Mesodermal cell (in vitro differentiated cells): ENCODE data around the gene MYO3B.
"Not testable (repeated sequence)": the region's sequence is repeated elsewhere in the genome, so short reads cannot be mapped to it uniquely, and the experiment has no call there.

Experiments used
- H3K27ac ChIP-seq: 2 replicates; pipeline ENCODE4 v1.7.0; 2013; ENCODE audit warnings: mild to moderate bottlenecking, low read depth, low read length, moderate library complexity; ENCODE audit not compliant: severe bottlenecking
- H3K36me3 ChIP-seq: 2 replicates; pipeline ENCODE4 v1.7.1; 2013; ENCODE audit warnings: mild to moderate bottlenecking, low read length, moderate library complexity; ENCODE audit not compliant: control insufficient read depth, insufficient read depth
- H3K4me1 ChIP-seq: one replicate; pipeline ENCODE4 v1.7.1; 2013; ENCODE audit warnings: mild to moderate bottlenecking, low read length; ENCODE audit not compliant: insufficient read depth, control insufficient read depth, poor library complexity, severe bottlenecking
- H3K4me3 ChIP-seq: 2 replicates; pipeline ENCODE4 v1.7.0; 2013; ENCODE audit warnings: low read length, control low read depth, mild to moderate bottlenecking; ENCODE audit not compliant: insufficient read depth, poor library complexity, severe bottlenecking; ENCODE audit errors: extremely low read depth
- H3K9me3 ChIP-seq: 2 replicates; pipeline ENCODE4 v1.7.1; 2013; ENCODE audit warnings: mild to moderate bottlenecking, low read length, moderate library complexity; ENCODE audit not compliant: control insufficient read depth
- WGBS, 2 experiments: methylation state at CpG; one replicate each; pipeline ENCODE4 v1.1.5; 2013; ENCODE audit warnings: missing lambda C conversion rate in 2 of 2; ENCODE audit not compliant: insufficient coverage in 2 of 2; 5-methylcytosine and 5-hydroxymethylcytosine counted together

Gene MYO3B

GRCh38 chr2:170610615-170611014, 432.7 kb downstream of the MYO3B start:
- H3K9me3 ChIP-seq = peaks cover 8% of the 10 kb centered on the region
- H3K4me1 ChIP-seq = no peaks in the 10 kb centered on the region
- H3K27ac ChIP-seq = no peak overlapping the region
- H3K36me3 ChIP-seq = no peaks in the 10 kb centered on the region
- H3K4me3 ChIP-seq = no peak overlapping the region
- WGBS, 2 experiments = no CpG with 5 or more reads among the region's 2 CpGs

- H3K27ac ChIP-seq, H3K4me3 ChIP-seq, H3K36me3 ChIP-seq, H3K4me1 ChIP-seq: not testable (repeated sequence)
- WGBS, 2 experiments = no CpG with 5 or more reads among the region's 7 CpGs
- H3K9me3 ChIP-seq = peaks cover 11% of the 10 kb centered on the region
These were observed 441.0 kb downstream of the MYO3B start for GRCh38 chr2:170618948-170619347.

- not testable (repeated sequence) for H3K36me3 ChIP-seq, H3K4me1 ChIP-seq, H3K4me3 ChIP-seq, H3K9me3 ChIP-seq, H3K27ac ChIP-seq
- no CpG with 5 or more reads among the region's 4 CpGs for WGBS, 2 experiments
These were observed 457.1 kb downstream of the MYO3B start for GRCh38 chr2:170635094-170635493.

- no peaks in the 10 kb centered on the region for H3K9me3 ChIP-seq
- H3K4me3 ChIP-seq = no peak overlapping the region
- no peaks in the 10 kb centered on the region for H3K36me3 ChIP-seq
- 82 to 93% methylated on average over 3 of the region's 3 CpGs for whole genome bisulfite sequencing, 2 experiments
- no peaks in the 10 kb centered on the region for H3K4me1 ChIP-seq
- H3K27ac ChIP-seq = no peak overlapping the region
These were observed 461.7 kb downstream of the MYO3B start for GRCh38 chr2:170639635-170640034.

- no CpG with 5 or more reads among the region's 4 CpGs for WGBS, 2 experiments
- Histone ChIP-seq H3K9me3 (no peaks in the 10 kb centered on the region), H3K36me3 (no peaks in the 10 kb centered on the region), H3K4me3 (no peak overlapping the region), H3K4me1 (no peaks in the 10 kb centered on the region), H3K27ac (no peak overlapping the region)
These were observed 464.0 kb downstream of the MYO3B start for GRCh38 chr2:170641961-170642360.

GRCh38 chr2:170643346-170643745, 465.4 kb downstream of the MYO3B start:
- 40 to 73% methylated on average over 1 to 2 of the region's 2 CpGs for WGBS, 2 experiments
- H3K36me3 ChIP-seq = no peaks in the 10 kb centered on the region
- H3K27ac ChIP-seq = no peak overlapping the region
- H3K4me3 ChIP-seq = no peak overlapping the region
- H3K9me3 ChIP-seq = no peaks in the 10 kb centered on the region
- no peaks in the 10 kb centered on the region for H3K4me1 ChIP-seq

GRCh38 chr2:170647741-170648436, 469.9 kb downstream of the MYO3B start:
- WGBS, 2 experiments = 96% methylated on average over 2 to 4 of the region's 8 CpGs
- Histone ChIP-seq H3K36me3 (no peaks in the 10 kb centered on the region), H3K27ac (no peak overlapping the region), H3K4me3 (no peak overlapping the region), H3K9me3 (no peaks in the 10 kb centered on the region), H3K4me1 (peaks cover 7% of the 10 kb centered on the region)

- Histone ChIP-seq H3K4me3 (no peak overlapping the region), H3K36me3 (no peaks in the 10 kb centered on the region), H3K9me3 (no peaks in the 10 kb centered on the region), H3K4me1 (peaks cover 7% of the 10 kb centered on the region), H3K27ac (no peak overlapping the region)
- 76 to 83% methylated on average over 6 to 7 of the region's 9 CpGs for WGBS, 2 experiments
These were observed 473.8 kb downstream of the MYO3B start for GRCh38 chr2:170651624-170652325.

GRCh38 chr2:170652637-170653417, 474.9 kb downstream of the MYO3B start:
- Histone ChIP-seq H3K27ac (no peak overlapping the region), H3K4me3 (no peak overlapping the region), H3K36me3 (no peaks in the 10 kb centered on the region), H3K9me3 (no peaks in the 10 kb centered on the region), H3K4me1 (peaks cover 7% of the 10 kb centered on the region)
- WGBS, 2 experiments = 81 to 85% methylated on average over 5 of the region's 5 CpGs

- 86 to 92% methylated on average over 3 of the region's 3 CpGs for WGBS, 2 experiments
- H3K4me1 ChIP-seq = peaks cover 1% of the 10 kb centered on the region
- no peaks in the 10 kb centered on the region for H3K36me3 ChIP-seq
- H3K4me3 ChIP-seq = no peak overlapping the region
- H3K9me3 ChIP-seq = no peaks in the 10 kb centered on the region
- H3K27ac ChIP-seq = no peak overlapping the region
These were observed 478.7 kb downstream of the MYO3B start for GRCh38 chr2:170656669-170657068.
